Astrocyte (in vitro differentiated cells and primary cell): ENCODE measurements around the gene CDV3.

ENCODE experiments used
- CTCF ChIP-seq: IDR thresholded peaks from 2 replicates; pipeline ENCODE4 v1.5.1; 2011; ENCODE audit warnings: low read depth, mild to moderate bottlenecking, inconsistent platforms, low read length, moderate library complexity; ENCODE audit not compliant: insufficient read depth
- EZH2 ChIP-seq: IDR thresholded peaks from 2 replicates; pipeline ENCODE4 v1.6.1; 2012; ENCODE audit warnings: mild to moderate bottlenecking, low read length, inconsistent platforms; ENCODE audit not compliant: insufficient read depth

DNA sequence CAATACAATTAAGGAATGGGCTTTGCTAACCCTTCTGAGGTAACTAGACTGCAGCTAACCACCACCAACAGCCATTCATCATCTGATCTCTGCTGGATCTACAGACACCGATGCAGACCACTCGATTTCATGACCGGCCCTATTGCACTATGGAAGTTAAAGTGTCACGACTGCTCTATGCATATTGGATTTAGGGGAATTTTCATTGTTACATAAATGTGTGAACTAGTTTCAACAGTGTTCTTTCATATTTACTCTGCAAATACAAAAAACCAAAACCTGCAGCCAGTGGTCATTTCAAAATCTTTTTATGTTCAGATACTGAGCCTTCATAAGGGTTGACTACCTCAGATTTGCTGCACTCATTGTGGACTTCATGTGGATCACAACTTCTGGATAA is 14.5 kb downstream of the CDV3 start:
- TF ChIP-seq CTCF (no peak), EZH2 (no peak)
